GM23338 (cell line): ENCODE data around the gene MKLN1. TPM values are rescaled to one million over a fixed set of nuclear protein-coding genes. Genes with fewer than 3 reads are reported as not detected.

ENCODE experiments used
- ATAC-seq: fragments of 200-7000 bp; cut with Tn5 transposase; 3 replicates; pipeline ENCODE4 v1.9.1; 2020
- DNase-seq: peaks from one replicate; pipeline ENCODE4 v3.0.0-alpha.2; 2015; ENCODE audit warnings: low spot score
- H2AFZ ChIP-seq: fragments of 200-600 bp; sonication (generic); 2 replicates; pipeline ENCODE4 v1.8.0; 2016; ENCODE audit warnings: antibody characterized with exemption, mild to moderate bottlenecking, moderate library complexity
- H3F3A ChIP-seq: fragments of 200-600 bp; sonication (generic); replicated peaks from 2 replicates; pipeline ENCODE4 v1.8.0; 2017; ENCODE audit warnings: antibody characterized with exemption, mixed run types, low read depth
- H3K27ac ChIP-seq: fragments of 200-600 bp; sonication (generic); 2 replicates; pipeline ENCODE4 v1.6.1; 2016; ENCODE audit warnings: low read depth
- H3K27me3 ChIP-seq: fragments of 200-600 bp; sonication (generic); 2 replicates; pipeline ENCODE4 v1.8.0; 2016; ENCODE audit warnings: mild to moderate bottlenecking, mixed run types, moderate library complexity; ENCODE audit not compliant: insufficient read depth
- H3K36me3 ChIP-seq: fragments of 200-600 bp; sonication (generic); 2 replicates; pipeline ENCODE4 v1.8.0; 2016; ENCODE audit warnings: mild to moderate bottlenecking; ENCODE audit not compliant: insufficient read depth
- H3K4me1 ChIP-seq: fragments of 200-600 bp; sonication (generic); 2 replicates; pipeline ENCODE4 v1.8.0; 2016; ENCODE audit warnings: mild to moderate bottlenecking, moderate library complexity; ENCODE audit not compliant: insufficient read depth
- H3K4me2 ChIP-seq: fragments of 200-600 bp; sonication (generic); 2 replicates; pipeline ENCODE4 v1.7.1; 2017; ENCODE audit warnings: mixed run types
- H3K4me3 ChIP-seq: fragments of 200-600 bp; sonication (generic); 2 replicates; pipeline ENCODE4 v1.6.1; 2016; ENCODE audit warnings: mixed run types
- H3K79me2 ChIP-seq: fragments of 200-600 bp; sonication (generic); replicated peaks from 2 replicates; pipeline ENCODE4 v1.8.0; 2017; ENCODE audit warnings: mild to moderate bottlenecking; ENCODE audit not compliant: insufficient read depth
- H3K9me2 ChIP-seq: fragments of 200-600 bp; sonication (generic); 2 replicates; pipeline ENCODE4 v1.8.0; 2017; ENCODE audit not compliant: insufficient read depth
- H4K20me1 ChIP-seq: fragments of 200-600 bp; sonication (generic); replicated peaks from 2 replicates; pipeline ENCODE4 v1.8.0; 2017; ENCODE audit warnings: mild to moderate bottlenecking; ENCODE audit not compliant: insufficient read depth
- H3K27ac Mint-ChIP-seq: 2 replicates; pipeline ENCODE4 v1.8.0; 2020; ENCODE audit warnings: inconsistent platforms, mild to moderate bottlenecking, moderate library complexity, mixed read lengths
- H3K27me3 Mint-ChIP-seq: 3 replicates; pipeline ENCODE4 v1.8.0; 2022; ENCODE audit warnings: low read depth, mild to moderate bottlenecking, moderate library complexity, mixed read lengths, inconsistent platforms; ENCODE audit not compliant: insufficient read depth, poor library complexity
- H3K36me3 Mint-ChIP-seq: 3 replicates; pipeline ENCODE4 v1.8.0; 2021; ENCODE audit warnings: low read depth, mild to moderate bottlenecking, inconsistent platforms, moderate library complexity, mixed read lengths
- H3K4me1 Mint-ChIP-seq: 3 replicates; pipeline ENCODE4 v1.8.0; 2020; ENCODE audit warnings: mild to moderate bottlenecking, inconsistent platforms, mixed read lengths
- H3K4me3 Mint-ChIP-seq: 3 replicates; pipeline ENCODE4 v1.8.0; 2021; ENCODE audit warnings: moderate library complexity, mild to moderate bottlenecking, inconsistent platforms, mixed read lengths
- H3K9me3 Mint-ChIP-seq: 3 replicates; pipeline ENCODE4 v1.8.0; 2020; ENCODE audit warnings: moderate library complexity, mild to moderate bottlenecking, inconsistent platforms, mixed read lengths
- CREB1 ChIP-seq: fragments of 250-450 bp; sonication (Bioruptor Pico); IDR thresholded peaks from 2 replicates; pipeline ENCODE4 v1.5.0; 2020; ENCODE audit warnings: low read depth, mild to moderate bottlenecking, moderate library complexity
- ETS1 ChIP-seq: IDR thresholded peaks from 2 replicates; pipeline ENCODE4 v1.6.1; 2016; ENCODE audit warnings: antibody characterized with exemption
- EZH2 ChIP-seq: fragments of 200-600 bp; sonication (generic); IDR thresholded peaks from one replicate; pipeline ENCODE4 v1.8.0; 2017; ENCODE audit warnings: antibody characterized with exemption, mild to moderate bottlenecking, low read depth; ENCODE audit not compliant: unreplicated experiment
- EZH2phosphoT487 ChIP-seq: fragments of 200-600 bp; sonication (generic); IDR thresholded peaks from one replicate; pipeline ENCODE4 v1.8.1; 2018; ENCODE audit warnings: antibody characterized with exemption; ENCODE audit not compliant: unreplicated experiment
- NANOG ChIP-seq: IDR thresholded peaks from 2 replicates; pipeline ENCODE4 v1.6.1; 2016; ENCODE audit warnings: antibody characterized with exemption, borderline replicate concordance
- REST ChIP-seq: IDR thresholded peaks from one replicate; pipeline ENCODE4 v1.6.1; 2018; ENCODE audit warnings: antibody characterized with exemption; ENCODE audit not compliant: unreplicated experiment
- STAT1 ChIP-seq: IDR thresholded peaks from one replicate; pipeline ENCODE4 v1.6.1; 2016; ENCODE audit warnings: antibody characterized with exemption; ENCODE audit not compliant: unreplicated experiment
- ZNF114 ChIP-seq: fragments of 250-450 bp; sonication (Bioruptor Pico); IDR thresholded peaks from 2 replicates; pipeline ENCODE4 v1.5.0; 2020; ENCODE audit warnings: mild to moderate bottlenecking, moderate library complexity
- ZNF331 ChIP-seq: fragments of 250-450 bp; sonication (Bioruptor Pico); IDR thresholded peaks from 2 replicates; pipeline ENCODE4 v1.5.0; 2020; ENCODE audit warnings: low read depth, mild to moderate bottlenecking, moderate library complexity
- polyA plus RNA-seq: library from polyadenylated mRNA; unstranded; fragments of >200 nt; fragmentation: Nextera tagmentation; extraction: Ambion mirVana; gene quantifications from 2 replicates; pipeline ENCODE4 v1.2.1, GENCODE V29; 2016
- total RNA-seq: library from RNA; depleted of rRNA; stranded (reverse); fragments of >200 nt; shearing (Covaris generic); gene quantifications from 2 replicates; pipeline ENCODE4 v1.2.3, GENCODE V29; 2014
- TF ChIP-seq, protein P1 (sequence below), 2 experiments: fragments of 200-600 bp in 1 of 2; sonication (generic) in 1 of 2; conservative IDR thresholded peaks; 2 replicates each; pipeline versions ENCODE4 v1.5.1 to v1.6.1; 2016 to 2017; ENCODE audit warnings: antibody characterized with exemption in 2 of 2, low read depth in 2 of 2, mild to moderate bottlenecking in 2 of 2, moderate library complexity in 1 of 2

MKLN1 gene
- total and polyA plus RNA-seq, 2 experiments from 2014 or later = 25.3 to 46.5 TPM

DNA sequence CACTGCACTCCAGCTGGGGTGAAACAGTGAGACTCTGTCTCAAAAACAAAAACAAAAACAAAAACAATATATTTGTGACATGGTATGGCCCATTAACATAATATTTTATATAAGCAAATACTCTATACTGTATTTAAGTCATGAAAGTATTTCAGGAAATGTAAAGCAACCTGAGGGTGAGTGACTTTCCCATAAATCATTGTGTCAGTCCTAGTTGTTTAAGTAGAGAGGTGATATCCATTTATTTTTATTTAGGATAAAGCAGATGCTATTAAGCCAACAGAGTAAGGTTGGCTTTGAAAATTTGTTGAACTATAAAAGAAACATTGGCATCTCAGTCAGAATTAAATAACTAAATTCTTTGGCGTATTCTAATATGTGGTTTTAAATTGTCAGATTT is 60.5 kb downstream of the MKLN1 start:
- H3F3A ChIP-seq = no peaks in the 10 kb centered on the region
- peaks cover 36% of the 10 kb centered on the region for H3K4me1 ChIP-seq
- no peaks in the 10 kb centered on the region for H3K36me3 ChIP-seq
- peaks cover 50% of the 10 kb centered on the region for H3K79me2 ChIP-seq
- no peak for ATAC-seq
- H3K4me3 ChIP-seq = no peak overlapping the region
- H4K20me1 ChIP-seq = no peaks in the 10 kb centered on the region
- DNase-seq = no peak
- no peaks in the 10 kb centered on the region for H3K36me3 Mint-ChIP-seq
- TF ChIP-seq, protein P1, sequence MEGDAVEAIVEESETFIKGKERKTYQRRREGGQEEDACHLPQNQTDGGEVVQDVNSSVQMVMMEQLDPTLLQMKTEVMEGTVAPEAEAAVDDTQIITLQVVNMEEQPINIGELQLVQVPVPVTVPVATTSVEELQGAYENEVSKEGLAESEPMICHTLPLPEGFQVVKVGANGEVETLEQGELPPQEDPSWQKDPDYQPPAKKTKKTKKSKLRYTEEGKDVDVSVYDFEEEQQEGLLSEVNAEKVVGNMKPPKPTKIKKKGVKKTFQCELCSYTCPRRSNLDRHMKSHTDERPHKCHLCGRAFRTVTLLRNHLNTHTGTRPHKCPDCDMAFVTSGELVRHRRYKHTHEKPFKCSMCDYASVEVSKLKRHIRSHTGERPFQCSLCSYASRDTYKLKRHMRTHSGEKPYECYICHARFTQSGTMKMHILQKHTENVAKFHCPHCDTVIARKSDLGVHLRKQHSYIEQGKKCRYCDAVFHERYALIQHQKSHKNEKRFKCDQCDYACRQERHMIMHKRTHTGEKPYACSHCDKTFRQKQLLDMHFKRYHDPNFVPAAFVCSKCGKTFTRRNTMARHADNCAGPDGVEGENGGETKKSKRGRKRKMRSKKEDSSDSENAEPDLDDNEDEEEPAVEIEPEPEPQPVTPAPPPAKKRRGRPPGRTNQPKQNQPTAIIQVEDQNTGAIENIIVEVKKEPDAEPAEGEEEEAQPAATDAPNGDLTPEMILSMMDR (conservative IDR thresholded peaks at IDR 0.05; ENCODE audit: low read depth in 2 of 2) = no peak
- TF ChIP-seq STAT1 = no peak
- no peak for TF ChIP-seq ETS1
- H3K27me3 ChIP-seq = no peaks in the 10 kb centered on the region
- no peaks in the 10 kb centered on the region for H3K9me3 Mint-ChIP-seq
- H3K4me1 Mint-ChIP-seq = peaks cover 24% of the 10 kb centered on the region
- no peak overlapping the region for H2AFZ ChIP-seq
- no peak overlapping the region for H3K4me3 Mint-ChIP-seq
- H3K4me2 ChIP-seq = no peak overlapping the region
- H3K27ac ChIP-seq = no peak overlapping the region
- peaks cover 4% of the 10 kb centered on the region for H3K27me3 Mint-ChIP-seq
- H3K27ac Mint-ChIP-seq = no peak overlapping the region
- no peaks in the 10 kb centered on the region for H3K9me2 ChIP-seq

- ATAC-seq (no peak), DNase-seq (no peak)
- no peak overlapping the region for H3K4me3 ChIP-seq
- H3K4me1 ChIP-seq = peaks cover 25% of the 10 kb centered on the region
- H3K27ac ChIP-seq = no peak overlapping the region
- no peak overlapping the region for H3K4me2 ChIP-seq
- H4K20me1 ChIP-seq = 0 out of 2 replicates have a peak, but pooled peaks cover 4% of the 10 kb centered on the region
- H3K36me3 Mint-ChIP-seq = no peaks in the 10 kb centered on the region
- no peak overlapping the region for H3K4me3 Mint-ChIP-seq
- H3K36me3 ChIP-seq = no peaks in the 10 kb centered on the region
- H3K9me3 Mint-ChIP-seq = no peaks in the 10 kb centered on the region
- H2AFZ ChIP-seq = no peak overlapping the region
- no peaks in the 10 kb centered on the region for H3K27me3 ChIP-seq
- no peak overlapping the region for H3K27ac Mint-ChIP-seq
- H3K4me1 Mint-ChIP-seq = peaks cover 14% of the 10 kb centered on the region
- peaks cover 4% of the 10 kb centered on the region for H3K27me3 Mint-ChIP-seq
- H3K9me2 ChIP-seq = no peaks in the 10 kb centered on the region
- TF ChIP-seq EZH2 (no peak), ZNF331 (CRISPR knock-in tag) (no peak), NANOG (no peak), EZH2phosphoT487 (no peak), REST (no peak), ETS1 (no peak), ZNF114 (no peak), CREB1 (CRISPR knock-in tag) (no peak)
- TF ChIP-seq, protein P1 (conservative IDR thresholded peaks at IDR 0.05; ENCODE audit: low read depth in 2 of 2) = no peak
- H3K79me2 ChIP-seq = peaks cover 40% of the 10 kb centered on the region
- no peaks in the 10 kb centered on the region for H3F3A ChIP-seq
Measured at GRCh38 chr7:131390275-131390674, 62.6 kb downstream of the MKLN1 start.
